ENCODE data around the gene COL28A1.

Gene COL28A1

DNA sequence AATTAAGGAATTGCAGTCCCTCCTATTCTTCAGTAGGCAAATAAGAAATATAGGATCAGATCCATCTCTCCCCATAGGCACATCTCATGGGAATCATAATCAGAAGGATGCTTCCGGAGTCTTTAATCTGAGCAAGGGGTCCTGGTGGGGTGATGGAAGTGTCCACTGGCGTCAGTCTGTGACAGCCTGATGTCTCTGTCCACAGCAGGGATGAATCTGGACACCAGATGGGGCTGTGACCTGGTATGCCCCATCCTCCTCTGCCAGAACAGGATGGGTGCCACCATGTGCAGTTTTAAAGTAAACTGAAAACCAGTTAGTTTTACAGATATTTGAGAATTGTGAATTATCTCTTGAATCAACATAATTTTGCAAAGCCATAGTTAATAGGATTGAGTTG lies 204.7 kb downstream of the COL28A1 start:
- DNase-seq (ENCODE audit: low read depth), result no peak

DNA sequence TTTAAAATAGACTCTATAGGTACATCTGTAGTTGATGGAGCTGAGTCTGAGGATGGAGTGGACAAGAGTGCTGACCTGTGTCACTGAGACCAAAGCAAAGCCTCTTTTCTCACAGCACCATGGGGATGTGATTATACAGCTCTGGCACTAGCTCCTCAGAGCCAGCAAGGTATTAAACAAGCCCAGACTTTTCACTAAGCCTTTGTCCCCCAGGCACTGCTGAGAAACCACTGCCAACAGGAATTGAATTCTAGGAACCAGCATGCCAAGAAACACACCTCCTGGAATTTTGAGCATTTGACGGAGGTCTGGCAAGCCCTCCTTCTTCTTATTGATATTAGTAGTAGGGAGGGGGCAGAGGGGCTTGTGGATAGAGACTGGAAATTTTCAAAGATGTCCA lies 206.3 kb downstream of the COL28A1 start:
- no peak for DNase-seq (ENCODE audit: low read depth)

DNA sequence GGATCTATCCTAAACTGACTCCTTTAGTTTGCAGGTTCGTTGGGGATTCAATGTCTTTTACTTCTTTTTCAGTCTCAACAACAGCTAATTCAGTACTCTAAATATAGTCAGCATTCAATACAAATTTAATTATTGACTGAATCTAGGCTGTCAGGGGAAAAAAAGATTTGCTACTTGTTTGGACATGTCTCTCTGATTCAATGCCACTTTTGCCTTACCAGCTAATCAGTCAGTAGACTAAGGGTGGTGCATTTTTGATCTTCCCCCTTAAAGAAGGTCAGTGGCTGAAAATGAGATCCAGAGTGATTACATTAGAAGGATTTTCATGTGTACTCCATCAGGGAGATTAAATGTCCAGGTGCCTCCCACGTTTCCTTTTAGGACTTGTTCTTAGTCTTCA lies 208.2 kb downstream of the COL28A1 start:
- no peak for DNase-seq (ENCODE audit: low read depth)

DNA sequence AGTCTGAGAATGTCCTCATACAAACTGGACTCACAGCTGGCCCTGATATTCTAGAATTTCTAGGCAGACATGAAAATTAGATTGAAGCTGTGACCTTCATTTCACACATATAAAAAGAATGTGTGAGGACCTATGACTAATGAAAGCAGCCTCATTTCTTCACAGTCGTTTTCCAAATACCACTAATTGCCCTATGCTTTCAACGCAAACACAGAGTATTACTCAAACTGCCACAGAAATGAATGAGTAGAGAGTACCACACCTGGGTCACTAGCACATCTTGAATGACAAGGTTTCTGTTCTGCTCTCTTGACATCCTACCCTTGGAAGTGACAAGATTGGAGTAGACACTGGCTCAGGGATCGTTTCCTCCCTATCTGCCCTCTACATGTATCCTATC lies 211.0 kb downstream of the COL28A1 start:
- DNase-seq (ENCODE audit: low read depth), result no peak

DNA sequence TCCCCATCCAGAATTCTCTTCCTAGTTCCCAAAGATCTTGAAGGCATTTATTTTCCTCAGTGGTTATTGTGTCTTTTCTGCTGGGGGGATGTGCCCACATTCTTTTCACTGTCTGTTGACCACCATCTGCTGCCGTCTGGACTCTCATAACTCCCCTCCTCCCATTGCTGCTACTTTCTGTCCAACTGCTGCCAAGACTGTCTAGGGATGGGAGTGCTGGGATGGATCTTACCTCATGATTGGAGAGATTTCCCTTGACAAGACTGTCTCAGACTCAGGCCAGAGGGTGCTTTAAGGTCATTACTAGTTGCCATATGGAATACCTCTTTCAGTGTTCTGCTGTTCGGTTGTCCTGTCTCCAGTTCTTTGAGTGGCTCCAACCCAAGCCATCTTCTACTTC lies 211.8 kb downstream of the COL28A1 start:
- DNase-seq (ENCODE audit: low read depth), result no peak

DNA sequence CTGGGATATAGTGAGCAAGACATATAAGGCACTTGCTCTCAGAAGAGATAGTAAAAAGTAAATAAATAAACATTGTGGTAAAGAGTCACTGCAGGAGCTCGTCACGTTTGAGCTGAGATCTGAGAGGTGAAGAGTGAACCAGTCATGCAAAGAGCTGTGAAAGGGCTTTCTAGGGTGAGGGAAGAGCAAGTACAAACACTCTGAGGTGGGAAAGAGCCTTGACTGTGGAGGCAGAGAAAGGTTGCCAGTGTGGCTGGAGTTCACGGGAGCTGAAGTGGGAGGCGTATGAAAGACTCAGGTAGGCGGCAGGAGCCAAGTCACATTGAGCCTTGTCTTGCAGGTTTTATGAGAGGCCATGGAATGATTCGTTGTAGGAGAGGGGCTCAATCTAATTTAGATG lies 212.3 kb downstream of the COL28A1 start:
- DNase-seq (ENCODE audit: low read depth), result no peak

DNA sequence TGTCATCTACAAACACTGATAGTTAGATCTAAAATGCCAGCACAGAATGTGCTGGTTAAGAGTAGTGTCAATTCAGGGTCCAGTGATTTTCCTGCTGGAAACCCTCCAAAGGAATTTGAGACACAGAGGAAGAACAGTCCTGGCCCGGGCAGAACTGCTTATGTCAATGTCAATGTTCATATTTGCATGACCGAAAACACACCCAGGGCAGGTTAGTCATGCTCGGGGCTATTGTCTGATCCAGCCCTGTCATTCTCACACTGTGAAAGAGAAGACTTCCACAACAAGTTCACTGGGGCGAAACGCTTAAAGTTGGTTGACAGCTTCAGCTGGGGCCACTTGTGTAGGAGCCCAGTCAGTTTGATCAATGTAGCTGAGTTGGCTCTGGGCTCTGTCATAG lies 214.0 kb downstream of the COL28A1 start:
- peak; percentile 75 for DNase-seq (ENCODE audit: low read depth)

DNA sequence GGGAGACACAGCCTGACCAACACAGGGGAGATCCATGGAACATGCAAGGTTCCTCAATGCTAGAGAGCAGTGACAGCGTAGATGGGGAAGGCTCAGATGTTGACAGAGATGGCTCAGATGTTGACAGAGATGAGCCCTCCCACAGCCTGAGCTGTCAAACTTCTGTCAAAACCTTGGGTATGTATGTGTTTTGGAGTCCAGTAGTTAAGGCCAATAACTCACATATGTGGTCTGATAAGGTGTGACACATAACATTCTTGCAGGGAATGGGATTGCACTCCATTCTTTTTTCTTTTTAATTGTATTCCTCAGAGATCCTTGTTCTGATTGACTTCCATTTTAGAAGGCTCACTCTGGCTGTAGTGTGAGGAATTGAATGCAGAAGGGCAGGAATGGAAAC lies 217.1 kb downstream of the COL28A1 start:
- no peak for DNase-seq (ENCODE audit: low read depth)

DNA sequence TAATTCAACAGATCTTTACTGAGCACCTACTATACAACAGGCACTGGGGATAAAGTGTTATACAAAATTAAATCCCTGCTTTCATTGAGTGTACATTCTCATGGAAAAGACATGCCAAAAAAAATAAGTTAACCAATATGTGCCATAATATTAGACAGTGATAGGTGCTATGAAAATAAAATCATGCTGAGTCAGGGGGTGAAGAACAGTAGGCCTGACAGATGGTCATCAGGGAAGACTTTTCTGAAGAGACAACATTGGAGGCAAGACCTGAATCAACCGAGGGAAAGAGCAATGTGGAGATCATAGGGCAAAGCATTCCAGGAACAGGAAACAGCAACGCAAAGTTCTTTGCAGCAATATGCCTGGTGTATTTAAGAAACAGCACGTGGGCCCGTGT lies 217.8 kb downstream of the COL28A1 start:
- no peak for DNase-seq (ENCODE audit: low read depth)

DNA sequence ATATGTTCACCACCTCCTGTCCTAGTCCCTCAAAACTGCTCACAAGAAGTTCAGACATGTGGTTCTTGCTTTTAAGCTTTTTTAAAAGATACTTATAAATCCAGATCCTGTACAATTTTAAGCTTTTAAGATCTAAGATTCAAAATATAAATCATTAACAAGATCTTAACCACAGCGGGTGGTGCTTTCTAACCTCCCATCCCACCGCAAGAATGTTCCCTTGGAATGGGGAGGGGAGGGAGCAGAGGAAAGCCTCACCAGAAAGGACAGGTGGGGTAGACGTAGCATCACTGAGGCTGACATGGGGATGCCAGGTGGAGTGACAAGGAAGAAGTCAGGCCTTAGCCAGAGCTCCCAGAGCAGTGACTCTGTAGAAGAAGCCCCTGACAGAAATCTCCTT lies 219.8 kb downstream of the COL28A1 start:
- DNase-seq (ENCODE audit: low read depth), result no peak

DNA sequence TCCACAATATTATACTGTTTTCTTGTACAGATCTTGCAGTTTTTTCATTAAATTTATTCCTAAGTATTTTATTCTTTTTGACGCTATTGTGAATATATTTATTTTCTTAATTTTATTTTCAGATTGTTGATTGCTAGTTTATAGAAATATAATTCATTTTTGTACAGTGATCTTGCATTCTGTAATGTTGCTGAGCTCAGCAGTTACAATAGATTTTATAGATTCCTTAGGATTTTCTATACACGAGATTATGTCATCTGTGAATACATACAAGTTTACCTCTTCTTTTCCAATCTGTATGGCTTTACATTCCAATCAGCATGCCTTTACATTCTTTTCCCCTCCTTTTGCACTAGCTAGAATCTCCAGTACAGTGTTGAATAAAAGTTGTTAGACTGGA lies 223.3 kb downstream of the COL28A1 start:
- no peak for DNase-seq (ENCODE audit: low read depth)

DNA sequence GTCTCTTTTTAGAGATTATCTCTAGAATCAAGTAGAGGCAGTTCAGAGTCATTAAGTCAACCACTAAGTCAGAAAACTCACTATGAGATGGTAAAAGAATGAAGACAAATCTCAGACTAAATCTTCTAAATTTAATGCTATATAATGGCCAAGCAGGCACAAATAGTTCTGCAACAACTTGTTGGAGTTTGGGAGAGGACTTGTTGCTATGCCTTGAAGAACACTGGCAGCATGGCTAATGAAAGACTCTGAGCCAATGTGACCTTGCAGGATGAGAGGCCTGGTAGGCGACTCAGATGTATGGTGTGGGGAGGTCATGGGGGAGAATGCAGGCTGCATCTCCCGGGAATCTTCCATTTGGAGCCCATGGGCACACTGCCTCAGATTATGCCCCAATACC lies 224.7 kb downstream of the COL28A1 start:
- no peak for DNase-seq (ENCODE audit: low read depth)

DNA sequence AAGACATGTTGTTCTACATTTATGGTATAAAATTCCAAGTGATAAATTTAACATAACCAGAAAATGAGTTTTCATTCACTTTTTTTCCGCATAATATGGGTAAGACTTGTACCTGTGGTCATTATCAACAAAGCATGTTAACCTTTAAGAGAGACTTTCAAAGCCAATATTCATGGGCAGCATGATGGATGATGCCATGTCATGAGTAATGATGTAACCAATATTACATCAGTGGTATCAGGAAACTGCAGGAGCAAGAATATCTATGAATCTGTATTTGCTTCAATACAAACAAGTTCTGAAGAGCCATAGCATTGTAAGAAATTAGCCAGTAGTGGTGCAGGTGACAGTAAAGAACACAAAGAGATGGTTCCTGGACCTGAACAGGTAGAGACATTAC lies 226.5 kb downstream of the COL28A1 start:
- no peak for DNase-seq (ENCODE audit: low read depth)
